ENCODE measurements around the gene TUBE1.
A peak's percentile ranks its signal among the peaks of the same experiment; 100 is the strongest.
"Not testable (repeated sequence)": the region's sequence is repeated elsewhere in the genome, so short reads cannot be mapped to it uniquely, and the experiment has no call there.

TUBE1 gene

DNA sequence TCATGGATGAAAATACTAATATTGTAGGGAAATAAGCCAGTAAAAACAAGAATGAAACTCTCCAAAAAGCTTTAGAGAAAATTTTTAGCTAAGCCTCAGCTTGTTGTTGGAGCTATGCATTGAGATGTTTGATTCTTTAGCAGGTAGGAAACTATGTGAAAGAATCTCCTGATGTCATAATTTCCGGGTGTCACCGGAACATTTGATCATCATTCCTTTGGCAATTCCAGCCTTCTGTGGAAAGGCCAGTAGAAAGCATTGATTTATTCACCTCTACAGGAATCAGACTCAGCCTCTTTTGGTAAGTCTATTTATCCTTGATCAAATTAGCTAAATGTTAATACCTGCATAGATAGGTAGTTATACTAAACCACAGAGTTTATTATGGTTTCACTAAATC lies 9.6 kb upstream of the TUBE1 start:
- H3K4me3 ChIP-seq (ENCODE audit: low read length) = no peak overlapping the region
- TF ChIP-seq ZNF274 (IDR thresholded peaks at IDR 0.05; ENCODE audit: low read depth, low read length) = no peak

DNA sequence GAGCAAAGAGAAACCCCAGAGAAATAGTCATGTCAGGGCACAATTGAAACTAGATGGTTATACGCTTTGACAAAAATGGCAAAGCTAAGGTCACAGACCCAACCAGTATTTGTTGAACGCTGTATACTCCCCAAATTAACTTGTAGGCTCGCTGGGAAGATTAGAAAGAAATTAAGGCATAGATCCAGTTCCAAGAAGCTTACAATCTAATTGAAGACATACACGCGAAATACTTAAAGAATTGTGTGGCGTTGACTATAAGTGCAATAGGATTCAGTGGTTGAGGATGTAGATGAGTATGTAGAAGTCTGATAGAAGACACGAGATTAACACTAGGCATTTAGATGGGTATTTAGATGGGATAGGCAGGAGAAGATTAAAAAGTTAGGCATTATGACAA lies 634 bp upstream of the TUBE1 start:
- peak overlapping the region; percentile 89 for H3K4me3 ChIP-seq (ENCODE audit: low read length)
- no peak for TF ChIP-seq ZNF274 (IDR thresholded peaks at IDR 0.05; ENCODE audit: low read depth, low read length)

DNA sequence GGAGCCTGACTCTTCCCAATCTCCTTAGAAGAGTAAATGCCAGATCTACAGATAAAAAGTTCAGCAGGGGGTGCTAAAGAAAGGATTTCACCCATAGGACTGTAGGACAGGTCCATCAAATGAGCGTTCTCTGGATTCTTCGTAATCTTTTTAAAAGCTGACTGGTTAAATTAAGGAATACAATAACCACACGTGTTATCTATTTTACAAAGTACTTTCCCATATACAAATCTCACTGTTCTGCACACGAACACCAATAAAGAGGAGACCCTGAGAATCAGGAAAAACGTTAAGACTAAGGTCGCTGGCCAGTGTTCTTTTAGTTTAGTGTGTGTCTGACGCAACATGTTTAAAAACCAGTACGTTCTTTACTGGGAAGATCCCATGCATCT lies 542 bp downstream of the TUBE1 start:
- H3K4me3 ChIP-seq (ENCODE audit: low read length) = peak overlapping the region; percentile 89
- no peak for TF ChIP-seq ZNF274 (IDR thresholded peaks at IDR 0.05; ENCODE audit: low read depth, low read length)

DNA sequence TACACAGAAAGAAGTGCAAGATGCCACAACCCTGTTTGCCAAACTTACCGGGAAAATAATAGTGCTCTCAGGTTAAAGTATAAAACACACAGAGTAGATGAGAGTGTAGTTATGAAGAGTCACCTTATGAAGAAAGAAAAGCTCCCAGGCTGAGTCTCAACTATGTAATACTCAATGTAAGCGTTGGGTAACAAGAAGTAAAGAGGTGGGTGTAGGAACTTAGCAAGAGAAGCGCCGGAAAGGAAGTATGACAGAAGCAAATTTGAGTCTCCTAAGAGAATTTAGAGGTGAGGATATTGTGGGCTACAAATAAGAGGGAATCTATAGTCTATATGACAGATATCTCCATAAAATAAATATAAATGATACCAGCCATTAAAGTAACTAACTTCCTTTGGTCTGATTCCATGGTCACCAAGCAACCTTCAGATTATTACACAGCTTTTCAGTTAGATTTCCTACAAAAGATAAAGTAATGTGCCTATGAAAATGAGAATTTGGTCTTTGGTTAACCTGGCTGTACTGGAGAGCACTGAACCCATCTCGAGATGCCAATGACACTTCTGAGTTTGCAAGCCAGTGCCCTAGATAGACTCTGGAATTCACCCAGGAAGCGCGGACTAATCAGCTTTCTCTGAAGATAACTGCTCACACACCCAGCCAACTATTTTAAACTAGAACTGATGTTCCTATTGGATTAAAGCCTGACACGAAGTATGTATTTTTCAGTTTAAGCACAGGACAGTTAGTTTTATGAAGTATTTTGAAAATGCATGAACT lies 1.8 kb downstream of the TUBE1 start:
- TF ChIP-seq ZNF274 (IDR thresholded peaks at IDR 0.05; ENCODE audit: low read depth, low read length) = no peak
- H3K4me3 ChIP-seq (ENCODE audit: low read length) = no peak overlapping the region

DNA sequence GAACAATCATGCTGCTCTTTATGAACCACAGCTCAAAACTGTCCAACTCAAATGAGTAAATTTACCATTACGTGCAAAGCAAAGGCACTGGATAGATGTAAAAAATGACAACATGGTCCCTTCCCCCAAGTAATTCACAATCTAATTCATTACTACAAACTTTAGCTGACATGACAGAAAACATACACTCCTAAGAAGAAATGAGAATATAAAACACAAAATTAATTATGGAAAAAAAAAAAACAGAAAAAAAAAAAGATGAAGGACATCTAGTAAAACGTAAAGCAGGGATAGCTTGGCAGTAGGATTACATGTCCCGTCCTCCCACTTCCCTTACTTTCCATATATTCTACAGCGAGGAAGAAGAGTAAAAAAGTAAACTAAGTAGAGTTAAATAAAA lies 5.7 kb downstream of the TUBE1 start:
- no peak overlapping the region for H3K4me3 ChIP-seq (ENCODE audit: low read length)
- no peak for TF ChIP-seq ZNF274 (IDR thresholded peaks at IDR 0.05; ENCODE audit: low read depth, low read length)

DNA sequence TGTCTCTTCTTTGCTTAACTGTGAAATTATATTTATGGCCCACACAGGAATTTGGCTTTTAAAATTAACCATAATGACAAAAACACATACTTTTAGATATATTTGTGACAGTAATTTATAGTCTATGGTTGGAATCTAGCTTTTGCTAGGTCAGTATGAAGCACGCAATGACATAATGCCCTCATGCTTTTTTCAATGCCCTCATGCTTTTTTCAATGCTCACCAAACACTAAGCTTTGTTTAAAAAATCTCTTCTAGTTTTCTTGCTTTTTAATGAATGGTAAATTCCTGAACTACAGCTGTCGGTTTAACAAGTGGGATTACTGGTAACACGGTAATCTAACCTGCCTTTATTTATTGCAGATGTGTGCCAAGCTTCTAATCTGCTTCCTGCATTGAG lies 20.7 kb downstream of the TUBE1 start:
- no peak overlapping the region for H3K4me3 ChIP-seq (ENCODE audit: low read length)
- no peak for TF ChIP-seq ZNF274 (IDR thresholded peaks at IDR 0.05; ENCODE audit: low read depth, low read length)

DNA sequence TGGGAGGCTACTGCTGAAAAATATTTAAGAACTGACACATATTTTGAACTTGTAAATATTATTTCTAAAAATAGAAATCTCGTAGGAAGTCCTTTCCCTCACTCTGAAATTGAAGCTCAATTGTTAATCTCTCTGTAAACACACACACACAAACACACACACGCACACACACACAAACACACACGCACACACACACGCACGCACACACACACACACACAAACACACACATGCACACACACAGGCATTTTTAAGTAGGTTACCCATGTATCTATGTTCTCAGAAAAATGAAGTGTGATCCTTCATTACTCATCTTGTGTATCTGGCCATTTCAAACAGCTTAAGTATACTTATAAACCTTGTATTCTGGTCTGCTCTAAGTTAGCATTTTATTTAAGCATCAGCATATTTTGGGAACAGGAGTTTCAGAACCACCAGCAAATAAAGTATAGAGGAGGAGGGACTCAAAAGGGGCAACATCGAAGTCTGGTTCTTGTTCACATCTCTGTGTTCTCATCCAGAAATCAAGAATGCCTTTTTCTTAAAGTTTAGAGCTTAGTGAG lies 21.8 kb downstream of the TUBE1 start:
- TF ChIP-seq ZNF274 (IDR thresholded peaks at IDR 0.05; ENCODE audit: low read depth, low read length) = no peak
- no peak overlapping the region for H3K4me3 ChIP-seq (ENCODE audit: low read length)

DNA sequence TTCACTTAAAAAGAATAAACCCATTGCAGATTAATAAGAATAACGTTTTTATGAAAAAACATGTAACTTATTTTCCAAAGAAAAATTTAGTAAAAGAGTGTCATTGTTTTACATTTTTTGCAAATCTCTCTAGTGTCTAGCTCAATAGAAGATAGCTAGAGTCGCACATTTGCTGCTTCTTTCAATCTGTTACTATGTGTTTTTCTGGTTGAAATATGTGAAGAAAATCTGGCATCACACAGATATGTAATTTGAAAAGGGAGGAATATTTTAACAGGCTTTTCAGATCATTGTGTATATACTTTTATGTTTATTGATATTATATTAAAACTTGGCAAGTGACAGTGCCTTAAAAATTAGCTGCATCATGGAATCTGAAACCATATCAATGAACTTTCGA lies 24.3 kb downstream of the TUBE1 start:
- no peak for TF ChIP-seq ZNF274 (IDR thresholded peaks at IDR 0.05; ENCODE audit: low read depth, low read length)
- no peak overlapping the region for H3K4me3 ChIP-seq (ENCODE audit: low read length)

DNA sequence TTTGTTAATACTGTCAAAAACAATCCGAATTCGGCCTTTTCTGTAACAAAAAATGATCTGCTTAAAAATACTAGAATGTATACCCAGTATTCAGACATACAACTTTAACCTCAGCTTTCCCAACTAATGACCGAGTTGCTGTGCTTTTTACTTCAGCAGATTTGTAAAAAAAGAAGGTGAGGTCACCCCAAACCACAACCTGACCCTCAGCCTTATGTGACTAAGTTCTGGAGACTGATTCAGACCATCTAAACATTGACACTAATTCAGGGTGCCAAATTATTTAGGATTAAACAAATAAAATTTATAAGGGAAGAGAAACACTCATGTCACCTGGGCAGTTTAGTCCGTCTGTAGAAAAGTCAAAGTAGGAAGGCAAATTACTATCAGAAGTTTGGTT lies 25.7 kb downstream of the TUBE1 start:
- TF ChIP-seq ZNF274 (IDR thresholded peaks at IDR 0.05; ENCODE audit: low read depth, low read length) = no peak
- no peak overlapping the region for H3K4me3 ChIP-seq (ENCODE audit: low read length)

DNA sequence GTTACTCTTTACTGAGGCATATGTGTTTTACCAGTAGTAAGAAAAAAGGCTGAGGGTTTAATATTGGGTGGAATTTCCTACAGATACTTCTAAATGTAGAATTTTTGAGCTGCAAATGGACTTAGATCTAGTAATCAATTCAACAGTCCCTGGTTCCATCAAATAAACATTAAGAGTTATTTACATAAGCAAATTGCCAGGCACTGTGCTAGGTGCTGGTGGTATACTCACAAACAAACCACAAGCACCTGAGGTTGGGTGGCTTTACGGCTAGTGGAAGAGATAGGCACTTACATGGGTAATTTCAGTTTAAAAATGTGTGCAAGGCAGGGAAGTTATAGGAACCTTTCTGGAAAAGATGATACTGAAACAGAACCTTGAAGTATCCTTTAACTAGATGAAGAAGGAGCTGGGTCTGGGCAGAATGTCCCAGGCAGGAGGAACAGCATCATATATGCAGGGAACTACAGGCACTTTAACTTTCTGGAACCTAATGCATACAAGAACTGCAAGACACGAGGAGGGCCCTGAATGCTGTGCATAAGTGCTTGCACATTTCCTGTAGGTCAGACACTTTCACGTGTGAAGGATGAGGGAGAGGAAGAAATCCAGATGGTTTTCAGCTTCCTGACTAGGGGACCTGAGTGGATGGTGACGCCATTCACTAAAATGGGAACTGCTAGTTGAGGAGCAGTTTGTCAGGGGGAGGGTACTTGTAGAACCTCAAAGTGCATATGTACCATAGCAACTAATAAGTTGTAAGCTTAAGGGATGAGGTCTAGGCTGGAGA lies 28.8 kb downstream of the TUBE1 start:
- H3K4me3 ChIP-seq (ENCODE audit: low read length) = no peak overlapping the region
- no peak for TF ChIP-seq ZNF274 (IDR thresholded peaks at IDR 0.05; ENCODE audit: low read depth, low read length)

DNA sequence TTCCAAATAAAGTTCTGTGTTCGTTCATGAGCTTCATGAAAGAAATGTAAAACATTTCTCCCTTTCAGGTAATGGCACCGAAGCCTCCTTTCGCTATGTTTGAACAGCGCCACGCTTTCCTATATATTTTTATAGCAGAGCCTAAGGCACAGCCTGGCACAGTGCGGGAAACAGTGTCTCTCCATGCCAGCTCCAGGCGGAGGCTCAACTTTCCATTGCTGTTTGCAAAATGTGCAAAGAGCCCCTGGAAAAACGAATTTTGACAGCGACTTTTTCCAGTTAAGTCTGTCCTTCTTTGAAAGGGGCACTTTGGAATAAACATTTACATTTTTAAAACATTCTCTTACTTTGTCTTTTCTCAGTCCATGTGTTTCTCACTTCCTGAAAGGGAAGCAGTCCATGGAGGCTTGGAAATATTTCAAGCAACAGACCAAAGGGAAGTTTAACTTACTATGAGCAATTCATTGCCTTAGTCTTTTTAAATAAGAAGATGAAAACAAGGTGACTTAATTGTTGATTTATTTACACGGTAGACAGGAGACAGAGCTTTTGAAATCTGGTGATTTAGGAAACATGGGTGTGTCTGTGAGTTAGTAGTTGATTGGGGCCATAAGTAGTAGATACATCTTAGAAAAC lies 32.6 kb downstream of the TUBE1 start:
- H3K4me3 ChIP-seq (ENCODE audit: low read length) = no peak overlapping the region
- TF ChIP-seq ZNF274 (IDR thresholded peaks at IDR 0.05; ENCODE audit: low read depth, low read length) = no peak

DNA sequence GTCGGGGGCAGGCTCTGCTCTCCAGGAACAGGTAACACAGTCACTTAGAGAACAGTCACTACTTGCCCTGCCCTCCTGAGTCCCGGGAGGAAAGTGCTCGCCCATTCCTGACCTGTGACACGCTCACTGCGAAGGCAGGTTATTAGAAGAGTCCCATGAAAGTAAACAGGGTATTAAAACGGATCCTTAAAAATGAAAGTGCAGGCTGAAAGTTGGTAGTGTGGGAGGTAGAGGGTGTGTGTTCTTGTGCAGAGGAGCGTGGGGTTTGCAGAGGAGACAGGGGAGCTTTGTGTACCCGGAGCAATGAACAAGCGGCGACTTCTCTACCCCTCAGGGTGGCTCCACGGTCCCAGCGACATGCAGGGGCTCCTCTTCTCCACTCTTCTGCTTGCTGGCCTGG lies 33.3 kb downstream of the TUBE1 start, which contains the start of gene CCN6:
Gene CCN6 (plus strand): TSS at position 104 of the 400 bp plus-strand sequence. CDS start 254 bp downstream, at position 358.
- H3K4me3 ChIP-seq (ENCODE audit: low read length) = no peak within 1 kb of the TSS
- no peak for TF ChIP-seq ZNF274 (IDR thresholded peaks at IDR 0.05; ENCODE audit: low read depth, low read length)

DNA sequence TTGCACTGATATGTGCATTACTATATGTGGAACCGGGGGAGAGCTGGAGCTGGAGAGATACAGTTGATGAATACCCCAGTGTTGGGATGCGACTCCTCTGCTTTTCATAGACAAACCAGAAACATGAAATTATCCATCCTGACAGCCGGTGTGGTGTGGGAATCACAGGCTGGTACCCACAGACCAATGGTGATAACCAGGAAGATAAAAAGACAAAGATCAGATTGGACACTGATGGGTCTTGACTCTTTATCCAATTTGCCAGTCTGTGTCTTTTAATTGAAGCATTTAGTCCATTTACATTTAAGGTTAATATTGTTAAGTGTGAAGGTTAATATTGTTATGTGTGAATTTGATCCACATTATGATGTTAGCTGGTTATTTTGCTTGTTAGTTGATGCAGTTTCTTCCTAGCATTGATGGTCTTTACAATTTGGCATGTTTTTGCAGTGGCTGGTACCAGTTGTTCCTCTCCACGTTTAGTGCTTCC lies 36.0 kb downstream of the TUBE1 start:
- not testable (repeated sequence) for H3K4me3 ChIP-seq (ENCODE audit: low read length)

DNA sequence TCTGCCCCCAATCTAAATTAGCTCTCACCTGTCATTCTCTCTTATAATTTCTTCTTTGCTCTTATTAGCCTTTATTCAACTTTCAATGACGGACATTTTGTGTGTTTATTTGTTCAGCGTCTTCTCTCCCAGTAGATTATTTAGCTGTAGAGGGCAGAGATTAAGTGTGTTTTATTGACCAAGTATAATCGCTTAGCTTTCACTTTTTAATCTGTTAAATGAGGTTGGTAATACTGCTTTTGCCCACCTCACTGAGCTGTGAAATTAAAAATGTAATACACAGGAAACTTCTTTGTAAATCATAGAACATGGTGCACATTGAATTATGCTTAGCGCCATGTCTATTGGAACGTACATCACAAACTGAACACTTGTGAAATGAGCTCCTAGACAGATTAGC lies 36.9 kb downstream of the TUBE1 start:
- TF ChIP-seq ZNF274 (IDR thresholded peaks at IDR 0.05; ENCODE audit: low read depth, low read length) = no peak
- H3K4me3 ChIP-seq (ENCODE audit: low read length) = no peak overlapping the region
